ENCODE data around the gene POU4F1. TPM values are rescaled to one million over a fixed set of nuclear protein-coding genes. Genes with fewer than 3 reads are reported as not detected.
A peak's percentile ranks its signal among the peaks of the same experiment; 100 is the strongest.

The POU4F1 gene
- total RNA-seq, 2 donors from 2014 or later = 0.18 to 0.20 TPM

- Mint-ChIP-seq H3K27me3 (peaks cover 87% of the 10 kb centered on the region), H3K27ac (peak overlapping the region; percentile 59), H3K4me1 (peaks cover 24% of the 10 kb centered on the region), H3K4me3 (peak overlapping the region; percentile 90), H3K36me3 (ENCODE audit: low read depth) (peaks cover 6% of the 10 kb centered on the region)
- H3K9me3 ChIP-seq (ENCODE audit: control insufficient read depth, low read length, poor library complexity, severe bottlenecking) = peaks cover 5% of the 10 kb centered on the region
- DNase-seq (no peak), ATAC-seq (no peak)
Observed at GRCh38 chr13:78601874-78602560, 1.3 kb downstream of the POU4F1 start.

- peaks cover 5% of the 10 kb centered on the region for H3K9me3 ChIP-seq (ENCODE audit: control insufficient read depth, low read length, poor library complexity, severe bottlenecking)
- Mint-ChIP-seq H3K4me1 (peaks cover 21% of the 10 kb centered on the region), H3K27ac (peak overlapping the region; percentile 10), H3K36me3 (ENCODE audit: low read depth) (peaks cover 6% of the 10 kb centered on the region), H3K27me3 (peaks cover 84% of the 10 kb centered on the region), H3K4me3 (peak overlapping the region; percentile 42)
- DNase-seq (no peak), ATAC-seq (no peak)
Observed at GRCh38 chr13:78601124-78601873, 2.1 kb downstream of the POU4F1 start.

- peaks cover 7% of the 10 kb centered on the region for H3K9me3 ChIP-seq (ENCODE audit: control insufficient read depth, low read length, poor library complexity, severe bottlenecking)
- H3K27ac Mint-ChIP-seq = peak overlapping the region; percentile 10
- peaks cover 4% of the 10 kb centered on the region for H3K36me3 Mint-ChIP-seq (ENCODE audit: low read depth)
- peaks cover 78% of the 10 kb centered on the region for H3K27me3 Mint-ChIP-seq
- H3K4me3 Mint-ChIP-seq = peak overlapping the region; percentile 42
- peaks cover 21% of the 10 kb centered on the region for H3K4me1 Mint-ChIP-seq
- DNase-seq (no peak), ATAC-seq (no peak)
Observed at GRCh38 chr13:78600280-78600883, 3.0 kb downstream of the POU4F1 start.

GRCh38 chr13:78599645-78600279, 3.6 kb downstream of the POU4F1 start:
- H3K4me1 Mint-ChIP-seq = peaks cover 18% of the 10 kb centered on the region
- H3K36me3 Mint-ChIP-seq (ENCODE audit: low read depth) = peaks cover 4% of the 10 kb centered on the region
- peaks cover 78% of the 10 kb centered on the region for H3K27me3 Mint-ChIP-seq
- H3K4me3 Mint-ChIP-seq = no peak overlapping the region
- peak overlapping the region; percentile 10 for H3K27ac Mint-ChIP-seq
- DNase-seq (no peak), ATAC-seq (no peak)
- H3K9me3 ChIP-seq (ENCODE audit: control insufficient read depth, low read length, poor library complexity, severe bottlenecking) = peaks cover 10% of the 10 kb centered on the region

- peak overlapping the region; percentile 2 for H3K27ac Mint-ChIP-seq
- H3K4me1 Mint-ChIP-seq = peaks cover 16% of the 10 kb centered on the region
- no peak overlapping the region for H3K4me3 Mint-ChIP-seq
- ATAC-seq = no peak
- H3K36me3 Mint-ChIP-seq (ENCODE audit: low read depth) = peaks cover 4% of the 10 kb centered on the region
- peaks cover 78% of the 10 kb centered on the region for H3K27me3 Mint-ChIP-seq
- peaks cover 10% of the 10 kb centered on the region for H3K9me3 ChIP-seq (ENCODE audit: control insufficient read depth, low read length, poor library complexity, severe bottlenecking)
- no peak for DNase-seq
Observed at GRCh38 chr13:78598966-78599644, 4.2 kb downstream of the POU4F1 start.

- ATAC-seq (no peak), DNase-seq (no peak)
- Mint-ChIP-seq H3K27ac (peak overlapping the region; percentile 89), H3K4me3 (no peak overlapping the region), H3K4me1 (peaks cover 10% of the 10 kb centered on the region), H3K27me3 (peaks cover 79% of the 10 kb centered on the region), H3K36me3 (ENCODE audit: low read depth) (peaks cover 4% of the 10 kb centered on the region)
- H3K9me3 ChIP-seq (ENCODE audit: control insufficient read depth, low read length, poor library complexity, severe bottlenecking) = peaks cover 10% of the 10 kb centered on the region
Observed at GRCh38 chr13:78598116-78598781, 5.1 kb downstream of the POU4F1 start.

GRCh38 chr13:78597602-78597932, 5.8 kb downstream of the POU4F1 start:
- H3K4me1 Mint-ChIP-seq = peaks cover 6% of the 10 kb centered on the region
- ATAC-seq = no peak
- DNase-seq = no peak
- H3K9me3 ChIP-seq (ENCODE audit: control insufficient read depth, low read length, poor library complexity, severe bottlenecking) = peaks cover 10% of the 10 kb centered on the region
- peaks cover 82% of the 10 kb centered on the region for H3K27me3 Mint-ChIP-seq
- H3K27ac Mint-ChIP-seq = peak overlapping the region; percentile 89
- no peak overlapping the region for H3K4me3 Mint-ChIP-seq
- H3K36me3 Mint-ChIP-seq (ENCODE audit: low read depth) = peaks cover 2% of the 10 kb centered on the region

- peaks cover 2% of the 10 kb centered on the region for H3K36me3 Mint-ChIP-seq (ENCODE audit: low read depth)
- H3K4me3 Mint-ChIP-seq = peak overlapping the region; percentile 49
- DNase-seq = no peak
- H3K4me1 Mint-ChIP-seq = peaks cover 2% of the 10 kb centered on the region
- ATAC-seq = no peak
- peak overlapping the region; percentile 89 for H3K27ac Mint-ChIP-seq
- peaks cover 10% of the 10 kb centered on the region for H3K9me3 ChIP-seq (ENCODE audit: control insufficient read depth, low read length, poor library complexity, severe bottlenecking)
- peaks cover 82% of the 10 kb centered on the region for H3K27me3 Mint-ChIP-seq
Observed at GRCh38 chr13:78596736-78597601, 6.4 kb downstream of the POU4F1 start.

GRCh38 chr13:78596399-78596735, 7.0 kb downstream of the POU4F1 start:
- DNase-seq (no peak), ATAC-seq (no peak)
- Mint-ChIP-seq H3K4me3 (no peak overlapping the region), H3K27me3 (peaks cover 86% of the 10 kb centered on the region), H3K27ac (peak overlapping the region; percentile 89), H3K36me3 (ENCODE audit: low read depth) (peaks cover 2% of the 10 kb centered on the region), H3K4me1 (peaks cover 1% of the 10 kb centered on the region)
- peaks cover 10% of the 10 kb centered on the region for H3K9me3 ChIP-seq (ENCODE audit: control insufficient read depth, low read length, poor library complexity, severe bottlenecking)

- H3K9me3 ChIP-seq (ENCODE audit: control insufficient read depth, low read length, poor library complexity, severe bottlenecking) = peaks cover 10% of the 10 kb centered on the region
- Mint-ChIP-seq H3K27me3 (peaks cover 85% of the 10 kb centered on the region), H3K27ac (peak overlapping the region; percentile 89), H3K4me1 (no peaks in the 10 kb centered on the region), H3K4me3 (peak overlapping the region; percentile 62), H3K36me3 (ENCODE audit: low read depth) (peaks cover 2% of the 10 kb centered on the region)
- DNase-seq (no peak), ATAC-seq (no peak)
Observed at GRCh38 chr13:78595495-78596398, 7.6 kb downstream of the POU4F1 start.

- peak overlapping the region; percentile 89 for H3K27ac Mint-ChIP-seq
- H3K27me3 Mint-ChIP-seq = peaks cover 84% of the 10 kb centered on the region
- ATAC-seq (no peak), DNase-seq (no peak)
- no peaks in the 10 kb centered on the region for H3K4me1 Mint-ChIP-seq
- H3K4me3 Mint-ChIP-seq = peak overlapping the region; percentile 49
- peaks cover 10% of the 10 kb centered on the region for H3K9me3 ChIP-seq (ENCODE audit: control insufficient read depth, low read length, poor library complexity, severe bottlenecking)
- H3K36me3 Mint-ChIP-seq (ENCODE audit: low read depth) = peaks cover 2% of the 10 kb centered on the region
Observed at GRCh38 chr13:78594456-78594975, 8.8 kb downstream of the POU4F1 start.
